CD4-positive, alpha-beta T cell treated with Interleukin-10 for 1 hour (primary cell): Measurements from ENCODE around the gene RUNX2.
"Not testable (repeated sequence)": the region's sequence is repeated elsewhere in the genome, so short reads cannot be mapped to it uniquely, and the experiment has no call there.

Source experiments
- DNase-seq: peaks from one replicate; pipeline ENCODE4 v3.0.0-alpha.2; 2020

RUNX2 gene

GRCh38 chr6:45462190-45463134, 134.3 kb downstream of the RUNX2 start:
- no peak for DNase-seq

GRCh38 chr6:45464685-45465084, 136.6 kb downstream of the RUNX2 start:
- DNase-seq, result no peak

GRCh38 chr6:45466686-45467085, 138.6 kb downstream of the RUNX2 start:
- DNase-seq, result no peak

- not testable (repeated sequence) for DNase-seq
Observed at GRCh38 chr6:45467417-45467816, 139.3 kb downstream of the RUNX2 start.

GRCh38 chr6:45467853-45468252, 139.7 kb downstream of the RUNX2 start:
- no peak for DNase-seq

GRCh38 chr6:45469663-45470062, 141.5 kb downstream of the RUNX2 start:
- no peak for DNase-seq

- no peak for DNase-seq
Observed at GRCh38 chr6:45470131-45470738, 142.1 kb downstream of the RUNX2 start.

GRCh38 chr6:45472382-45472781, 144.3 kb downstream of the RUNX2 start:
- no peak for DNase-seq

- DNase-seq, result no peak
Observed at GRCh38 chr6:45473121-45473993, 145.2 kb downstream of the RUNX2 start.

GRCh38 chr6:45474376-45474775, 146.2 kb downstream of the RUNX2 start:
- no peak for DNase-seq

- DNase-seq, result no peak
Observed at GRCh38 chr6:45476341-45476740, 148.2 kb downstream of the RUNX2 start.

GRCh38 chr6:45477278-45477677, 149.1 kb downstream of the RUNX2 start:
- DNase-seq, result no peak

GRCh38 chr6:45477790-45478189, 149.7 kb downstream of the RUNX2 start:
- no peak for DNase-seq

- no peak for DNase-seq
Observed at GRCh38 chr6:45478240-45478639, 150.1 kb downstream of the RUNX2 start.

- DNase-seq, result no peak
Observed at GRCh38 chr6:45479834-45480751, 152.0 kb downstream of the RUNX2 start.

- no peak for DNase-seq
Observed at GRCh38 chr6:45480752-45481415, 152.8 kb downstream of the RUNX2 start.

GRCh38 chr6:45483021-45483420, 154.9 kb downstream of the RUNX2 start:
- DNase-seq, result no peak

GRCh38 chr6:45483501-45483900, 155.4 kb downstream of the RUNX2 start:
- no peak for DNase-seq

- no peak for DNase-seq
Observed at GRCh38 chr6:45486736-45487135, 158.6 kb downstream of the RUNX2 start.

- no peak for DNase-seq
Observed at GRCh38 chr6:45487645-45488044, 159.5 kb downstream of the RUNX2 start.

- DNase-seq, result no peak
Observed at GRCh38 chr6:45488269-45488668, 160.1 kb downstream of the RUNX2 start.

GRCh38 chr6:45488889-45489288, 160.8 kb downstream of the RUNX2 start:
- peak; percentile 24 for DNase-seq
